Measurements from ENCODE around the gene ADGRL2. TPM values are rescaled to one million over a fixed set of nuclear protein-coding genes. Genes with fewer than 3 reads are reported as not detected.

Gene ADGRL2
- total RNA-seq, 1 experiment from 2014 or later, result 36.4 TPM

GRCh38 chr1:81805537-81806431, 5.0 kb downstream of the ADGRL2 start:
- no peak for DNase-seq (ENCODE audit: low spot score)

DNA sequence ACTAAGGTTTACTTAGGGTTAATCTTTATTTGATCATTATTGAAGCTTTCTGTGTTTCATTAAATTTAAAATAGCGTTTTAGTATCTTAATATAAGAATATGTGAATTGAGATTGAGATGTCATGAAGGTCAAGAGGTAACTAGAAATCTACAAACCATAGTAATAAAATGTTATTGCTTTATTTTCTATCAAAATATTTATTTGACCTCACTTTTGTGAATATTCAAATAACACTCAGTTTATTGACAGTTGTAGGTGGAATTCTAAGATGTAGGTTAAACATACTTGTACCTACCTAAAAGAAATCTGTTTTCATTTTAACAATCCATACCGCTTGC, 5.7 kb downstream of the ADGRL2 start:
- DNase-seq (ENCODE audit: low spot score), result no peak

GRCh38 chr1:81808760-81809159, 8.0 kb downstream of the ADGRL2 start:
- no peak for DNase-seq (ENCODE audit: low spot score)

- no peak for DNase-seq (ENCODE audit: low spot score)
Observed at GRCh38 chr1:81809808-81810207, 9.1 kb downstream of the ADGRL2 start.

DNA sequence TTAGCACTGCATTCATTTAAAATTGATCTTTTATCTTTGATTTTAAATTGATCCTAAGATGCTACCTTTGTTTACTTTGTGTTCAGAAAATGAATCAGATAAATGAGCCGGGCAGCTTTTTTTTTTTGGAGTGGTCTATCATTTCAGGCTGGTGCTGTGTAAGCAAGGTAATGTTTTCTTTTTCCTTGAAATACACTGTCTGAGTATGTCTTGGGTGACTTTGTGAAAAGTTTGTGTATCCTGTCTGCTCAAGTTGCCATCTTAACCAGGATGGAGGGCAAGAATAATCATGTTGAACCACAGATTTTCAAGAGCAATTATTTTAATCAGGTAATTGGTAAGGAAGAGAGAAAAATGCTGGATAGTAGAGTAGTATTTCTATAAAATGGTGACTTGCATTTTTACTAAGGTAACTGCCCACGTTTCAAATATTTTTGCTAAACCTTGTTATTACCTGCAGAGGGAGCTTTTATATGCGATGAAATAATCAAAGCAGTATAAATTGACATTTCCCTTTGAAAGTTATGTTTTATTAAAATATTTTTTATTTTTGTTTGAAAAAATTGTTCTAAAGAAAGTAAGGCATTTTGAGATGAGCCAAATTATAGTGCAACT, 11.1 kb downstream of the ADGRL2 start:
- no peak for DNase-seq (ENCODE audit: low spot score)

- peak; percentile 33 for DNase-seq (ENCODE audit: low spot score)
Observed at GRCh38 chr1:81812712-81813111, 12.0 kb downstream of the ADGRL2 start.

- no peak for DNase-seq (ENCODE audit: low spot score)
Observed at GRCh38 chr1:81813691-81814090, 13.0 kb downstream of the ADGRL2 start.

DNA sequence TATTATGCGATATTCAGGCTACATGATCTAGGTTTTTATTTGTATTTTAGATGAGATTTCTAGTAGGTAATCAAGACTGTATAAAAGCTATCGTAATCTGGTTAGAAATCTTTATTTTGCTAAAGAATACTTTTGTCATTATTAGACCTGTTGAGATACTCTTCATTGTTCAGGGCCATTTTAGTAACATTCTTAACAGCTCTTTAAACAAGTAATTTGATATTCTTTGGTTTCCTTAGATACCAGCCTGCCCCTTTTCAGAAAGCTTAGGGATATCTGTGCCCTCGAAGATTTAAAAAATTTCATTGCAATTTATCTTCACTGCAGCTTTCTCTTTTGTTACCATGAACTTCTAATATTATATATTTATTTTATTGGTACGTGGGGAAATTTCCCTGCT, 18.9 kb downstream of the ADGRL2 start:
- DNase-seq (ENCODE audit: low spot score), result no peak

DNA sequence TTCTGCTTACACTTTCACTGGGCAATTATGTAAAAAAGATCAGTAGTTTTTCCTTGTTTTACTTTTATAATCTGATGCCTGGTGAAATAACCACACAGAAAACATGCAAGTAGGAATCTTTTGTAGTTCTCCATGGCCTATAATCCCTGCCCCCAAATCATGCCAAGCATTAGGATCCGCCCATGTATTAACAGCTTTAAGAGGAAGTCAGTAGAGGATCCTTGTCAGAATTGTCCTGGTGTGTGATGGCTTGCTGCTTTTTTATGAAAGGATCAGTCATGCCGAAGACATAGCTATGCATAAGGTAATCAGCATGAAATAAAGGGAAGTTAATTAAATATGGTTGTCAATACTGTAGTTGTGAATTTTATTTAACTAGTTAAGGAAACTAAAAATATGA, 20.0 kb downstream of the ADGRL2 start:
- no peak for DNase-seq (ENCODE audit: low spot score)

DNA sequence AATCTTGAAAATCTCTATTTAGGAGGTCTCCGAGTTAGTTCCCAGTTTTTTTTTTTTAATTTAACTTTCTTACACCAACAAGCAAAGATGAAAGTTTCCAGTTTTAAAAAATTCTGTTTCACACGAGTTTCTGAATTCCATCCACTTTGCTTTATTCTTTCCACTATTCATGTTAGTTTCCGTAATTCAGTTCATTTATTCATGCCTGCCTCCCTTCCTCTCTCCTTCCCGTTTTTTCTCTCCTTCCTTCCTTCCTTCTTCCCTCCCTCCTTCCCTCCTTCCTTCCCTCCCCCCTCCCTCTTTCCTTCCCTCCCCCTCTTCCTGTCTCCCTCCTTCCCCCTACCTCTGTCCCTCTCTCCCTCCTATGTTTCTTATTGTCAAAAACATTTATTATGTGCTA, 22.3 kb downstream of the ADGRL2 start:
- DNase-seq (ENCODE audit: low spot score), result no peak

DNA sequence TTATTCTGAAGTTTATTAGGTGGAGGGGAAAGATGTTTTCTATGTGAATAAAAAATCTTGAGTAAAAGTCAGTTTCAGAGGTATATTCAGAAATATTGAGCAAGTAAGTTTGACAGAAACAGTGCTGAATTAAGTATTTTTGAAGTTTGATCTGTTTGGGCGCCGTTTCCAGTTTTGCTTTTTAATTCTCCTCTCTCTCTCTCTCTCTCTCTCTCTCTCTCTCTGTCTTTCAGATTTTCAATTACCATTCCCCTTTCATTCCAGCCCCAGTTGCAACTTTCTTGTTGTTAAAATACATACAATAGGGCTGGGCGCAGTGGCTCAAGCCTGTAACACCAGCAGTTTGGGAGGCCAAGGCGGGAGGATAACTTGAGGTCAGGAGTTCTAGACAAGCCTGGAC, 24.0 kb downstream of the ADGRL2 start:
- no peak for DNase-seq (ENCODE audit: low spot score)

DNA sequence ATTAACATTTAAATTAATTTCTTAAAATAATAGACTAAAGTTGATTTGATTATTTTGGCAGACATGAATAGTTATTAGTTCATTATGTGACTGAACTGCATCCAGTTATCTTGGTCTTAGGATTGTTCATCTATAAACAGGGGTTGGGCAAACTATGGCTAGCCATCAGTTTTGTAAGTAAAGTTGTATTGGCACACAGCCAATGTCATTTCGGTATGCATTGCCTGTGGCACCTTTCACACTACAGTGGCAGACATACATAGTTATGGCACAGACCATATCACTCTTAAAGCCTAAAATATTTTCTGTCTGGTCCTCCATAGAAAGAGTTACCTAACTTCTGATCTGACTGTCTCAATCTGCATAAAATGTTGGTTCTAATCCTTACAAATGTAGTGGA, 27.2 kb downstream of the ADGRL2 start:
- no peak for DNase-seq (ENCODE audit: low spot score)

- DNase-seq (ENCODE audit: low spot score), result peak; percentile 61
Observed at GRCh38 chr1:81832573-81832972, 31.8 kb downstream of the ADGRL2 start.

DNA sequence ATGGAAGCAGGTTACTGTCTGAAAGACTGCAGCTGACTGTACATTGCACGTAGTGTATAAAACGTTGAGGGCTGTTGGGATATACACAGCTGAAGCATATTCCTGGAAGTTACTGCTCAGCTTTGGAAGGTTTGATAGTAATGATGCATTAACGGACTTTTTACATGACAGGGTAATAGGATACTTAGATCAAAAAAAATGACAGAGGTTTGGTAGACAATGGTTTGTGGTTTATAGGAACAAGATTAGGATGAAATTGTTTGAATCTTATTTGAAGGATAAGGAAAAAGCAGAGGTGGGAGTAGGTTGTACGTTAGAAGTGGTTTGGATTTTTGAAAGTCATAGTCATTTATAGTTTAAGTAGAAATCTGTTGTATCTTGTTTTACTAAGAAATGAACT, 33.0 kb downstream of the ADGRL2 start:
- peak; percentile 3 for DNase-seq (ENCODE audit: low spot score)

DNA sequence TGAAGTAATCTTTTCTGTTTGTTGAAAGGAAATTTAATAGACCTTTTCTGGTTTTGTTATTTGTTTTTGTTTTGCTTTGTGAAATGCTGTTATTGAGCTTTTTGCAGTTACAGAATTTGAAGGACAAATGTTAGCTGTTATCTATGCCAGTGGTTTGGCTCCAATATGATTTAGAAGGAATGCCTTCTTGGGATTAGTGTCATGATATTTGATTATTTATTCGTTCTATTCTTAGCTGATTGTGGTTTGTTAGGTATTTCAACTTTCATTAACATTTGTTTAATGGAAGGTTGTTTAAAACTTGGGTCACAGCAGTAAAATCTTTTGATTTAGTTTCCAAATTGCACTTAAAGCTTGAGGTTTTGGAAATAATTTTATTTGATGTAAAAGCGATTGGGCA, 33.5 kb downstream of the ADGRL2 start:
- DNase-seq (ENCODE audit: low spot score), result peak; percentile 49

DNA sequence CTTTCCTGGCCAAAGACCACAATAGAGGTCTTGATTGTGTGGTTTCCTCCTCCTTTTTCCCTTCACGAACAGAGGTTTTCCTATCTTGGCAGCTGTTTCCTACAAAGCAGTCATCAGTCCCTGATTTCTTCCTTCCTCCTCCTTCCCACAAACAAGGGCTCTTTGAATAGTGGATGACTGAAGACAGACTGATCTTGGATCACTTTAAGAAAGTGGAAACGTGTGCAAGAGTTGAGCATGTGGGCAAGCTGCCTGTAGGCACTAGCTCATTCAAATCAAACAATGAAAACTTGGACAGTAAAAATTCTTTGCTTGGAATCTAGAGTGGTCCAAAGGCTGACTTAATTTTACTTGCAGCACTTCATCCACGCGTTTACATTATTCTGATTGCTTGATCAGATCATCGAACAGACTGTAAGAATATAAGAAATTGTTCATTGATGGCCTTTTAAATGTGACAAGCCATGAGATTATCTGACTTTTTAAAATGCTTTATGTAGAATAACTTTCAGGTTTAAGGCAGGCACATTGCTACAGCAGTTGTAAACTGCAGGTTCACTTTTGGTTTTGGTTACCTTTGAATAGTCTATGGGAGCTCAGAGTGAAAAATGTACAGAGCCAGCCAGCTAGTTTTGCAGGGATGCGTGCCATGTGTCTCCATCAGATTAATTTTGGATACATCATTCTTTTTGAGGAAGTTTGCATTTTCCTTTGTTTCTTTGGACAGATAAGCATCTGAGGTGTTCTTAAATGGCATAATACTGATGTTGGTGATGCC, 34.4 kb downstream of the ADGRL2 start:
- peak; percentile 47 for DNase-seq (ENCODE audit: low spot score)

GRCh38 chr1:81836007-81836626, 35.4 kb downstream of the ADGRL2 start:
- no peak for DNase-seq (ENCODE audit: low spot score)

DNA sequence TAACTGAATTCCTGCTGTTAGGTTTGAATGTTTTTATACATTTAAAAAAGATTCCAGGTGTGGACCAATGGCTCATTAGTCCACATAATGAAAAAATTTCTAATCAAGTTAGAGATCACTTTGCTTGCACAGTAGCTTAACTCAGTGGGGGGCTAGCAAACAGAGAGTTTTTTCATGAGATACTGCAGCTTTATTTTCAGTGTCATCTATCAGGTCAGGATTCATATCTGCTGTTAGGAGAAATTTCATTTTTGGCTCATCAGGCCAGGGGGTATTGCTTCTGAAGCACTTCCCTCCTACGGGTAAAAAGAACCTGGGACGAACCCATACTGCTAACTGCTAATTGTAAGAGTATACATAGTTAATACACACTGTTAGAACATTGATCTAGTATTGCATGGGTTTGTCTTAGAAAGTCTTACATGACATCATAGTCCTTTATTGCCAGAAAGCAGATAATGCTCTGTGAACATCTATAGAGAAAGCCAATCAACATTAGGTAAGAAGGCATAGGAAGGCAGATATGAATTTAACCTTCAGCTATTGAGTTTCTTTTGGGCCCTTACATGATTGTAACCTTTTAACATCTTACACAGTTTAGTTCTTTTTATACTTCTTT, 38.0 kb downstream of the ADGRL2 start:
- no peak for DNase-seq (ENCODE audit: low spot score)

GRCh38 chr1:81840805-81841204, 40.1 kb downstream of the ADGRL2 start:
- no peak for DNase-seq (ENCODE audit: low spot score)

- no peak for DNase-seq (ENCODE audit: low spot score)
Observed at GRCh38 chr1:81841795-81842194, 41.1 kb downstream of the ADGRL2 start.

DNA sequence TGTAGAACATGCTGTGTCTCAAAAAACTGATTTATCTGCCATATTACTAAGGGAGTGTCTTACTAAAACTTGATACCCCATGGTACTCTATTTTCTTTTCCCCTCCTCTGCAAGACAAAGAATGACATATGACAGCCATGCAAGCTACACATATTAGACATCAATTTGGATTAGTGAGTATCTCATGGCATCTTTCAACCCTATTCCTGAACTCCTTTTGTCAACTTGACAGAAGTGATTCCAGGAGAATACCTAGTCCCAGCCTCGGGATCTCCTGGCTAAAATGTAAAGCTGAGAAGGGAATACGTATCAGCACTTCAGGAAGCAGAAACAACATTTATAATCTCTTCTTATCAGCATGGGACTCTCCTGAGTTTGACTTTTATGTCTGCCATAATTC, 43.7 kb downstream of the ADGRL2 start:
- no peak for DNase-seq (ENCODE audit: low spot score)

- no peak for DNase-seq (ENCODE audit: low spot score)
Observed at GRCh38 chr1:81846630-81847029, 45.9 kb downstream of the ADGRL2 start.
